GM06990 (cell line): ENCODE results near the gene LILRA5.

Source experiments
- DNase-seq: peaks from one replicate; pipeline ENCODE4 v3.0.0-alpha.2; 2011; ENCODE audit not compliant: insufficient read length; ENCODE audit errors: extremely low read depth
- H3K27me3 ChIP-seq: replicated peaks from 2 replicates; pipeline ENCODE4 v1.6.0; 2011; ENCODE audit warnings: low read length; ENCODE audit not compliant: control insufficient read depth, insufficient read depth
- H3K36me3 ChIP-seq: 2 replicates; pipeline ENCODE4 v1.5.1; 2011; ENCODE audit warnings: low read length; ENCODE audit not compliant: control insufficient read depth, insufficient read depth
- H3K4me3 ChIP-seq: replicated peaks from 2 replicates; pipeline ENCODE4 v1.5.1; 2011; ENCODE audit warnings: low read depth, mild to moderate bottlenecking, control low read depth, low read length
- CTCF ChIP-seq: IDR thresholded peaks from 2 replicates; pipeline ENCODE4 v1.5.1; 2011; ENCODE audit warnings: low read length, control low read depth, mild to moderate bottlenecking, inconsistent platforms; ENCODE audit not compliant: insufficient read depth, poor library complexity, severe bottlenecking

The LILRA5 gene

GRCh38 chr19:54336893-54337857 is 24.2 kb upstream of the LILRA5 start:
- no peak for TF ChIP-seq CTCF
- H3K36me3 ChIP-seq = no peaks in the 10 kb centered on the region
- DNase-seq = no peak
- H3K4me3 ChIP-seq = no peak overlapping the region
- no peaks in the 10 kb centered on the region; the same call in none of the 2 replicates for H3K27me3 ChIP-seq

GRCh38 chr19:54335979-54336892 is 23.3 kb upstream of the LILRA5 start:
- H3K27me3 ChIP-seq = no peaks in the 10 kb centered on the region; the same call in none of the 2 replicates
- TF ChIP-seq CTCF = no peak
- no peaks in the 10 kb centered on the region for H3K36me3 ChIP-seq
- no peak overlapping the region for H3K4me3 ChIP-seq
- no peak for DNase-seq

GRCh38 chr19:54335164-54335563 is 22.2 kb upstream of the LILRA5 start:
- Histone ChIP-seq H3K27me3 (no peaks in the 10 kb centered on the region; the same call in none of the 2 replicates), H3K4me3 (no peak overlapping the region), H3K36me3 (no peaks in the 10 kb centered on the region)
- no peak for DNase-seq
- TF ChIP-seq CTCF = no peak

GRCh38 chr19:54333586-54334298 is 20.8 kb upstream of the LILRA5 start:
- no peak for TF ChIP-seq CTCF
- no peak overlapping the region for H3K4me3 ChIP-seq
- no peaks in the 10 kb centered on the region for H3K27me3 ChIP-seq
- DNase-seq = no peak
- H3K36me3 ChIP-seq = no peaks in the 10 kb centered on the region

GRCh38 chr19:54332149-54332548 is 19.2 kb upstream of the LILRA5 start:
- no peaks in the 10 kb centered on the region for H3K27me3 ChIP-seq
- TF ChIP-seq CTCF = no peak
- H3K4me3 ChIP-seq = no peak overlapping the region
- no peak for DNase-seq
- no peaks in the 10 kb centered on the region; the same call in 1 of the 2 replicates for H3K36me3 ChIP-seq
